T-cell (primary cell): Measurements from ENCODE around the gene C11orf52. TPM values are rescaled to one million over a fixed set of nuclear protein-coding genes. Genes with fewer than 3 reads are reported as not detected.
A peak's percentile ranks its signal among the peaks of the same experiment; 100 is the strongest.

ENCODE experiments used
- ATAC-seq, 4 experiments: fragments of 200-7000 bp in 3 of 4; fragments of 150-1000 bp in 1 of 4; cut with Tn5 transposase; replicated peaks in 1 of 4; 1 replicate in 3 of 4; 2 replicates in 1 of 4; pipeline ENCODE4 v1.10.0; 2021; ENCODE audit warnings: moderate library complexity in 3 of 4, mild to moderate bottlenecking in 2 of 4, moderate number of reproducible peaks in 1 of 4
- CTCF ChIA-PET, 2 donors: fragments of 300-600 bp; sonication (Branson Sonifier 250); formaldehyde crosslinking; loops; one replicate each; lab custom pipeline; 2022; ENCODE audit warnings: antibody characterized with exemption in 2 of 2; lab: Charles Lee
- POLR2A ChIA-PET, 2 donors: fragments of 300-600 bp; sonication (Branson Sonifier 250); formaldehyde crosslinking; loops; one replicate each; lab custom pipeline; 2022; ENCODE audit warnings: antibody characterized with exemption in 2 of 2; lab: Charles Lee
- DNase-seq, 35 experiments: peaks; one replicate each; pipeline versions ENCODE4 v3.0.0 to v3.0.0-alpha.2; 2013 to 2023
- H3K27ac ChIP-seq: one replicate; pipeline ENCODE4 v1.5.1; 2013; ENCODE audit warnings: low read length
- H3K27me3 ChIP-seq, 2 experiments: replicated peaks in 1 of 2; 1 replicate in 1 of 2; 2 replicates in 1 of 2; pipeline versions ENCODE4 v1.6.1 to v1.7.0; 2013; ENCODE audit warnings: low read length in 1 of 2, mixed read lengths in 1 of 2; ENCODE audit not compliant: control insufficient read depth in 2 of 2, insufficient read depth in 2 of 2; ENCODE audit errors: extremely low read depth in 1 of 2
- H3K36me3 ChIP-seq, 2 donors: 1 replicate in 1 of 2; 2 replicates in 1 of 2; pipeline versions ENCODE4 v1.6.1 to v1.7.0; 2013; ENCODE audit warnings: low read length in 1 of 2; ENCODE audit not compliant: control insufficient read depth in 2 of 2, insufficient read depth in 1 of 2; ENCODE audit errors: extremely low read depth in 1 of 2
- H3K4me1 ChIP-seq, 2 experiments: 1 replicate in 1 of 2; 2 replicates in 1 of 2; pipeline versions ENCODE4 v1.6.1 to v1.7.0; 2013; ENCODE audit warnings: low read length in 2 of 2, mixed read lengths in 1 of 2; ENCODE audit not compliant: insufficient read depth in 2 of 2, control insufficient read depth in 1 of 2; ENCODE audit errors: extremely low read depth in 1 of 2
- H3K4me3 ChIP-seq, 2 donors: 1 replicate in 1 of 2; 2 replicates in 1 of 2; pipeline versions ENCODE4 v1.5.1 to v1.7.0; 2013; ENCODE audit warnings: mild to moderate bottlenecking in 2 of 2, low read length in 1 of 2, moderate library complexity in 1 of 2; ENCODE audit not compliant: control insufficient read depth in 1 of 2; ENCODE audit errors: extremely low read depth in 1 of 2
- H3K9me3 ChIP-seq: 2 replicates; pipeline ENCODE4 v1.7.0; 2013
- H3K27ac Mint-ChIP-seq, 2 donors: one replicate each; pipeline ENCODE4 v1.8.0; 2020 to 2021; ENCODE audit warnings: mild to moderate bottlenecking in 2 of 2, mixed read lengths in 2 of 2
- H3K27me3 Mint-ChIP-seq, 2 donors: one replicate each; pipeline ENCODE4 v1.8.0; 2021 to 2022; ENCODE audit warnings: mixed read lengths in 2 of 2
- H3K36me3 Mint-ChIP-seq: one replicate; pipeline ENCODE4 v1.8.0; 2021; ENCODE audit warnings: mixed read lengths
- H3K4me1 Mint-ChIP-seq, 3 donors: one replicate each; pipeline ENCODE4 v1.8.0; 2020 to 2022; ENCODE audit warnings: mixed read lengths in 3 of 3, mild to moderate bottlenecking in 1 of 3
- H3K4me3 Mint-ChIP-seq, 3 donors: one replicate each; pipeline ENCODE4 v1.8.0; 2020 to 2022; ENCODE audit warnings: mild to moderate bottlenecking in 3 of 3, mixed read lengths in 3 of 3, moderate library complexity in 3 of 3
- H3K9me3 Mint-ChIP-seq, 3 donors: one replicate each; pipeline ENCODE4 v1.8.0; 2020 to 2022; ENCODE audit warnings: mixed read lengths in 3 of 3
- WGBS: methylation state at CpG from one replicate; pipeline ENCODE4 v1.1.5; 2013; ENCODE audit warnings: missing lambda C conversion rate; ENCODE audit not compliant: insufficient coverage; 5-methylcytosine and 5-hydroxymethylcytosine counted together
- total RNA-seq, 35 experiments: library from RNA in 6 of 35; stranded (reverse) in 6 of 35; fragments of 120-200 nt in 1 of 35; gene quantifications; one replicate each; pipeline versions ENCODE4 v1.2.1 to v1.2.4 and lab custom pipeline; 2013 to 2026

The C11orf52 gene
- total RNA-seq, 5 donors from 2014 or later (not counting 1 experiment from before 2014, with no cell fraction given) = not detected

GRCh38 chr11:111911563-111912401, 6.9 kb upstream of the C11orf52 start, which contains the start of gene CRYAB:
CRYAB (minus strand) TSS chr11:111911770; CDS start chr11:111911724, 46 bp downstream.
- 87% methylated on average over 8 of the region's 17 CpGs for WGBS
- no peak for DNase-seq
- Mint-ChIP-seq H3K27me3 (peaks cover 46 to 60% of the 10 kb centered on the region in 2 donors), H3K36me3 (no peaks in the 10 kb centered on the region), H3K9me3 (no peaks in the 10 kb centered on the region), H3K4me1 (no peaks in the 10 kb centered on the region), H3K4me3 (no peak within 1 kb of the TSS), H3K27ac (no peak within 1 kb of the TSS)
- Histone ChIP-seq H3K27ac (no peak within 1 kb of the TSS), H3K4me3 (no peak within 1 kb of the TSS), H3K36me3 (no peaks in the 10 kb centered on the region), H3K27me3 (peaks cover 12 to 44% of the 10 kb centered on the region in 2 experiments), H3K4me1 (peaks cover 0 to 4% of the 10 kb centered on the region in 2 experiments), H3K9me3 (no peaks in the 10 kb centered on the region)
- ChIA-PET CTCF (no interaction called here), POLR2A (interaction anchor here in 1 of 2 donors (0.5 to 0.6 kb wide), 2 partner anchors 22 to 151 kb away, joined by 5 to 7 read pairs; no protein-coding TSS in a partner anchor)
- no peak for ATAC-seq

GRCh38 chr11:111912535-111912934, 6.2 kb upstream of the C11orf52 start, which contains the start of gene HSPB2:
HSPB2 (plus strand) TSS chr11:111912734; CDS start chr11:111912830, 96 bp downstream.
- WGBS = 18% methylated on average over 12 of the region's 26 CpGs
- CTCF ChIA-PET = no interaction called here
- no peaks in the 10 kb centered on the region for H3K36me3 ChIP-seq
- ATAC-seq (no peak), DNase-seq (no peak)
- H3K27me3 ChIP-seq = peaks cover 12 to 44% of the 10 kb centered on the region in 2 experiments
- Mint-ChIP-seq H3K4me1 (no peaks in the 10 kb centered on the region), H3K27ac (no peak within 1 kb of the TSS), H3K4me3 (no peak within 1 kb of the TSS), H3K36me3 (no peaks in the 10 kb centered on the region), H3K27me3 (peaks cover 52 to 61% of the 10 kb centered on the region in 2 donors), H3K9me3 (no peaks in the 10 kb centered on the region)
- no peak within 1 kb of the TSS for H3K4me3 ChIP-seq
- POLR2A ChIA-PET = interaction anchor here in 1 of 2 donors (0.5 to 0.6 kb wide), 2 partner anchors 17 to 21 kb away, joined by 5 to 7 read pairs; no protein-coding TSS in a partner anchor
- peaks cover 0 to 4% of the 10 kb centered on the region in 2 experiments for H3K4me1 ChIP-seq
- H3K27ac ChIP-seq = no peak within 1 kb of the TSS
- H3K9me3 ChIP-seq = no peaks in the 10 kb centered on the region

- H3K27ac ChIP-seq = no peak overlapping the region
- CTCF ChIA-PET = no interaction called here
Observed at GRCh38 chr11:111913031-111913861, 5.5 kb upstream of the C11orf52 start.

GRCh38 chr11:111913997-111914396, 4.7 kb upstream of the C11orf52 start:
- no peak overlapping the region for H3K4me3 ChIP-seq
- H3K4me1 Mint-ChIP-seq = no peaks in the 10 kb centered on the region
- no peaks in the 10 kb centered on the region for H3K9me3 Mint-ChIP-seq
- ATAC-seq (no peak), DNase-seq (no peak)
- H3K27me3 Mint-ChIP-seq = peaks cover 53 to 60% of the 10 kb centered on the region in 2 donors
- H3K36me3 Mint-ChIP-seq = no peaks in the 10 kb centered on the region
- peaks cover 12 to 48% of the 10 kb centered on the region in 2 experiments for H3K27me3 ChIP-seq
- H3K9me3 ChIP-seq = no peaks in the 10 kb centered on the region
- H3K4me1 ChIP-seq = peaks cover 0 to 4% of the 10 kb centered on the region in 2 experiments
- no peak overlapping the region for H3K27ac ChIP-seq
- H3K4me3 Mint-ChIP-seq = no peak overlapping the region
- no CpG with 5 or more reads among the region's 4 CpGs for WGBS
- H3K27ac Mint-ChIP-seq = no peak overlapping the region
- ChIA-PET CTCF (no interaction called here), POLR2A (no interaction called here)
- no peaks in the 10 kb centered on the region for H3K36me3 ChIP-seq

More at GRCh38 chr11:111913031-111913861, 5.5 kb upstream of the C11orf52 start:
- Mint-ChIP-seq H3K4me3 (no peak overlapping the region), H3K36me3 (no peaks in the 10 kb centered on the region), H3K27me3 (peaks cover 52 to 64% of the 10 kb centered on the region in 2 donors), H3K4me1 (no peaks in the 10 kb centered on the region), H3K27ac (no peak overlapping the region), H3K9me3 (no peaks in the 10 kb centered on the region)
- 76% methylated on average over 18 of the region's 24 CpGs for WGBS
- DNase-seq = no peak
- POLR2A ChIA-PET = no interaction called here
- peaks cover 12 to 44% of the 10 kb centered on the region in 2 experiments for H3K27me3 ChIP-seq
- no peak overlapping the region for H3K4me3 ChIP-seq
- H3K36me3 ChIP-seq = no peaks in the 10 kb centered on the region
- H3K4me1 ChIP-seq = peaks cover 0 to 4% of the 10 kb centered on the region in 2 experiments
- no peaks in the 10 kb centered on the region for H3K9me3 ChIP-seq
- no peak for ATAC-seq

- Mint-ChIP-seq H3K4me1 (no peaks in the 10 kb centered on the region), H3K27me3 (peaks cover 46 to 47% of the 10 kb centered on the region in 2 donors), H3K27ac (peak overlapping the region in 1 of 2 donors; percentile 10), H3K36me3 (no peaks in the 10 kb centered on the region), H3K9me3 (no peaks in the 10 kb centered on the region), H3K4me3 (no peak overlapping the region)
- Histone ChIP-seq H3K36me3 (no peaks in the 10 kb centered on the region), H3K9me3 (no peaks in the 10 kb centered on the region), H3K27me3 (peaks cover 4 to 44% of the 10 kb centered on the region in 2 experiments), H3K4me1 (peaks cover 0 to 4% of the 10 kb centered on the region in 2 experiments), H3K27ac (no peak overlapping the region), H3K4me3 (no peak overlapping the region)
- 64% methylated on average over 1 of the region's 1 CpG for WGBS
- ChIA-PET POLR2A (no interaction called here), CTCF (no interaction called here)
- ATAC-seq (no peak), DNase-seq (no peak)
Observed at GRCh38 chr11:111916768-111917167, 1.9 kb upstream of the C11orf52 start.

GRCh38 chr11:111917312-111917711, 1.4 kb upstream of the C11orf52 start:
- no peak overlapping the region for H3K4me3 Mint-ChIP-seq
- H3K9me3 Mint-ChIP-seq = no peaks in the 10 kb centered on the region
- H3K27me3 ChIP-seq = peaks cover 4 to 38% of the 10 kb centered on the region in 2 experiments
- H3K36me3 Mint-ChIP-seq = no peaks in the 10 kb centered on the region
- no peak overlapping the region for H3K27ac ChIP-seq
- H3K36me3 ChIP-seq = no peaks in the 10 kb centered on the region
- WGBS = 56% methylated on average over 1 of the region's 2 CpGs
- POLR2A ChIA-PET = interaction anchor here in 1 of 2 donors (0.6 kb wide), 1 partner anchor 19 kb away, joined by 3 read pairs; no protein-coding TSS in a partner anchor
- no peaks in the 10 kb centered on the region for H3K4me1 Mint-ChIP-seq
- H3K27ac Mint-ChIP-seq = no peak overlapping the region
- ATAC-seq (no peak), DNase-seq (no peak)
- H3K27me3 Mint-ChIP-seq = peaks cover 41% of the 10 kb centered on the region in 2 donors
- H3K4me3 ChIP-seq = no peak overlapping the region
- peaks cover 0 to 4% of the 10 kb centered on the region in 2 experiments for H3K4me1 ChIP-seq
- CTCF ChIA-PET = interaction anchor here (0.6 kb wide), 3 partner anchors 23 to 78 kb away, joined by 3 to 7 read pairs (median 3); no protein-coding TSS in a partner anchor
- no peaks in the 10 kb centered on the region for H3K9me3 ChIP-seq
